ENCODE measurements around the gene CAMTA1.

The CAMTA1 gene

GRCh38 chr1:7289694-7290093, 504.4 kb downstream of the CAMTA1 start (continued):
- TF ChIP-seq, protein P1, sequence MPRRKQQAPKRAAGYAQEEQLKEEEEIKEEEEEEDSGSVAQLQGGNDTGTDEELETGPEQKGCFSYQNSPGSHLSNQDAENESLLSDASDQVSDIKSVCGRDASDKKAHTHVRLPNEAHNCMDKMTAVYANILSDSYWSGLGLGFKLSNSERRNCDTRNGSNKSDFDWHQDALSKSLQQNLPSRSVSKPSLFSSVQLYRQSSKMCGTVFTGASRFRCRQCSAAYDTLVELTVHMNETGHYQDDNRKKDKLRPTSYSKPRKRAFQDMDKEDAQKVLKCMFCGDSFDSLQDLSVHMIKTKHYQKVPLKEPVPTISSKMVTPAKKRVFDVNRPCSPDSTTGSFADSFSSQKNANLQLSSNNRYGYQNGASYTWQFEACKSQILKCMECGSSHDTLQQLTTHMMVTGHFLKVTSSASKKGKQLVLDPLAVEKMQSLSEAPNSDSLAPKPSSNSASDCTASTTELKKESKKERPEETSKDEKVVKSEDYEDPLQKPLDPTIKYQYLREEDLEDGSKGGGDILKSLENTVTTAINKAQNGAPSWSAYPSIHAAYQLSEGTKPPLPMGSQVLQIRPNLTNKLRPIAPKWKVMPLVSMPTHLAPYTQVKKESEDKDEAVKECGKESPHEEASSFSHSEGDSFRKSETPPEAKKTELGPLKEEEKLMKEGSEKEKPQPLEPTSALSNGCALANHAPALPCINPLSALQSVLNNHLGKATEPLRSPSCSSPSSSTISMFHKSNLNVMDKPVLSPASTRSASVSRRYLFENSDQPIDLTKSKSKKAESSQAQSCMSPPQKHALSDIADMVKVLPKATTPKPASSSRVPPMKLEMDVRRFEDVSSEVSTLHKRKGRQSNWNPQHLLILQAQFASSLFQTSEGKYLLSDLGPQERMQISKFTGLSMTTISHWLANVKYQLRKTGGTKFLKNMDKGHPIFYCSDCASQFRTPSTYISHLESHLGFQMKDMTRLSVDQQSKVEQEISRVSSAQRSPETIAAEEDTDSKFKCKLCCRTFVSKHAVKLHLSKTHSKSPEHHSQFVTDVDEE (CRISPR knock-in tag; IDR thresholded peaks at IDR 0.05), result no peak
- TF ChIP-seq ESRRG (CRISPR knock-in tag; IDR thresholded peaks at IDR 0.05) (no peak), ZNF8 (CRISPR knock-in tag; IDR thresholded peaks at IDR 0.05) (no peak), TCF4 (CRISPR knock-in tag; IDR thresholded peaks at IDR 0.05; ENCODE audit: borderline replicate concordance) (no peak), BACH2 (CRISPR knock-in tag; IDR thresholded peaks at IDR 0.05; ENCODE audit: borderline replicate concordance) (no peak), ZC3H10 (CRISPR knock-in tag; IDR thresholded peaks at IDR 0.05) (no peak), PATZ1 (CRISPR knock-in tag; IDR thresholded peaks at IDR 0.05; ENCODE audit: borderline replicate concordance) (no peak)

- ATAC-seq, result peak; percentile 90
Measured at GRCh38 chr1:7290971-7291970, 506.0 kb downstream of the CAMTA1 start.

GRCh38 chr1:7292036-7292681, 506.9 kb downstream of the CAMTA1 start:
- ATAC-seq, result peak; percentile 54
- no peak for TF ChIP-seq ZNF70 (CRISPR knock-in tag; IDR thresholded peaks at IDR 0.05)
- TF ChIP-seq ZFP3 (CRISPR knock-in tag; IDR thresholded peaks at IDR 0.05), result no peak
- no peak for TF ChIP-seq BACH2 (CRISPR knock-in tag; IDR thresholded peaks at IDR 0.05; ENCODE audit: borderline replicate concordance)
- TF ChIP-seq ESRRG (CRISPR knock-in tag; IDR thresholded peaks at IDR 0.05), result no peak
- no peak for TF ChIP-seq TOX (CRISPR knock-in tag; IDR thresholded peaks at IDR 0.05; ENCODE audit: borderline replicate concordance)
- no peak for TF ChIP-seq ISL1 (CRISPR knock-in tag; IDR thresholded peaks at IDR 0.05)
- no peak for TF ChIP-seq ARNTL (CRISPR knock-in tag; IDR thresholded peaks at IDR 0.05; ENCODE audit: borderline replicate concordance, low read depth)

More at GRCh38 chr1:7290971-7291970, 506.0 kb downstream of the CAMTA1 start:
- TF ChIP-seq TOX (CRISPR knock-in tag; IDR thresholded peaks at IDR 0.05; ENCODE audit: borderline replicate concordance) (no peak), BACH2 (CRISPR knock-in tag; IDR thresholded peaks at IDR 0.05; ENCODE audit: borderline replicate concordance) (no peak), ZNF8 (CRISPR knock-in tag; IDR thresholded peaks at IDR 0.05) (no peak), PATZ1 (CRISPR knock-in tag; IDR thresholded peaks at IDR 0.05; ENCODE audit: borderline replicate concordance) (no peak), TCF4 (CRISPR knock-in tag; IDR thresholded peaks at IDR 0.05; ENCODE audit: borderline replicate concordance) (peak; percentile 80; the same call in 1 of the 2 replicates), ZFP3 (CRISPR knock-in tag; IDR thresholded peaks at IDR 0.05) (no peak), ZNF565 (CRISPR knock-in tag; conservative IDR thresholded peaks at IDR 0.05; ENCODE audit: low read depth) (no peak)
- TF ChIP-seq, protein P1 (CRISPR knock-in tag; IDR thresholded peaks at IDR 0.05), result peak; percentile 56; the same call in 1 of the 2 replicates
